ENCODE data around the gene PRR23E.

DNA sequence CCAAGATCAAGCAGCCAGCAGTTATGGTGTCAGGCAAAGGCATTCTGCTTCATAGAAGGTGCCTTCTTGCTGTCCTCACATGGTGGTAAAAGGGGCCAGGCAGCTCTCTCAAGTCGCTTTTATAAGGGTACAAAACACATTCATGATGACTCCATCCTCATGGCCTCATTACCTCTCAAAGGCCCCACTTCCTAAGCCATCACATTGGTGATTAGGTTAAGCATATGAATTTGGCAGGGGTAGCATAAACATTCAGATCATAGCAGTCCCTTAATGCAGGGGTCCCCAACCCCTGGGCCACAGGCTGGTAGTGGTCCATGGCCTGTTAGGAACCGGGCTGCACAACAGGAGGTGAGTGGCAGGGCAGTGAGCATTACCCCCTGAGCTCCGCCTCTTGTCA, 42.8 kb downstream of the PRR23E start:
- TF ChIP-seq CTCF (IDR thresholded peaks at IDR 0.05), result no peak
- TF ChIP-seq POLR2AphosphoS5 (IDR thresholded peaks at IDR 0.05), result no peak
